GM12865 (cell line): Measurements from ENCODE around the gene TEX9.
"Not testable (repeated sequence)": the region's sequence is repeated elsewhere in the genome, so short reads cannot be mapped to it uniquely, and the experiment has no call there.

Source experiments
- DNase-seq: peaks from one replicate; pipeline ENCODE4 v3.0.0; 2010; ENCODE audit warnings: low read depth
- H3K4me3 ChIP-seq: 2 replicates; pipeline ENCODE4 v1.5.1; 2011; ENCODE audit warnings: mild to moderate bottlenecking, low read depth, low read length, control low read depth
- CTCF ChIP-seq: IDR thresholded peaks from 2 replicates; pipeline ENCODE4 v1.5.1; 2011; ENCODE audit warnings: low read length, control low read depth, low read depth, inconsistent platforms; ENCODE audit not compliant: insufficient read depth; ENCODE audit errors: missing control alignments

TEX9 gene

GRCh38 chr15:56383010-56383409 lies 17.8 kb downstream of the TEX9 start:
- TF ChIP-seq CTCF: no peak
- DNase-seq: no peak
- H3K4me3 ChIP-seq: no peak overlapping the region

GRCh38 chr15:56385908-56386307 lies 20.7 kb downstream of the TEX9 start:
- DNase-seq: no peak
- no peak for TF ChIP-seq CTCF
- no peak overlapping the region for H3K4me3 ChIP-seq

- no peak for TF ChIP-seq CTCF
- no peak overlapping the region for H3K4me3 ChIP-seq
- no peak for DNase-seq
These were observed 25.6 kb downstream of the TEX9 start for GRCh38 chr15:56390739-56391267.

- no peak for TF ChIP-seq CTCF
- H3K4me3 ChIP-seq: no peak overlapping the region
- DNase-seq: no peak
These were observed 28.1 kb downstream of the TEX9 start for GRCh38 chr15:56393277-56393676.

GRCh38 chr15:56394909-56395308 lies 29.7 kb downstream of the TEX9 start:
- TF ChIP-seq CTCF: no peak
- DNase-seq: no peak

GRCh38 chr15:56397325-56397724 lies 32.1 kb downstream of the TEX9 start:
- DNase-seq, H3K4me3 ChIP-seq: not testable (repeated sequence)

More at GRCh38 chr15:56394909-56395308, 29.7 kb downstream of the TEX9 start:
- H3K4me3 ChIP-seq: no peak overlapping the region

GRCh38 chr15:56399209-56399608 lies 34.0 kb downstream of the TEX9 start:
- H3K4me3 ChIP-seq, DNase-seq: not testable (repeated sequence)

- no peak overlapping the region for H3K4me3 ChIP-seq
- peak; percentile 10 for DNase-seq
- no peak for TF ChIP-seq CTCF
These were observed 45.5 kb downstream of the TEX9 start for GRCh38 chr15:56410721-56411120.
